HepG2 (cell line): ENCODE results near the gene DNAJB8. TPM values are rescaled to one million over a fixed set of nuclear protein-coding genes. Genes with fewer than 3 reads are reported as not detected.

Experiments used
- BORCS8-MEF2B ChIP-seq: sonication (generic); formaldehyde crosslinking; IDR thresholded peaks from 2 replicates; pipeline ENCODE4 v1.8.0; 2022; ENCODE audit warnings: mild to moderate bottlenecking, missing genetic modification reagents
- CHCHD3 ChIP-seq: sonication (generic); formaldehyde crosslinking; IDR thresholded peaks from 2 replicates; pipeline ENCODE4 v1.8.0; 2022; ENCODE audit warnings: mild to moderate bottlenecking, missing genetic modification reagents, moderate library complexity
- HMGA1 ChIP-seq: sonication (generic); formaldehyde crosslinking; conservative IDR thresholded peaks from 2 replicates; pipeline ENCODE4 v1.4.0; 2020; ENCODE audit warnings: missing genetic modification reagents
- HNF1A ChIP-seq, 2 experiments: sonication (generic) in 1 of 2; formaldehyde crosslinking in 1 of 2; IDR thresholded peaks; 2 replicates each; pipeline versions ENCODE4 v1.4.0 to v1.6.1; 2016 to 2020; ENCODE audit warnings: borderline replicate concordance in 1 of 2, low read depth in 1 of 2, mild to moderate bottlenecking in 1 of 2, missing genetic modification reagents in 1 of 2
- HNF4G ChIP-seq, 2 experiments: sonication (generic) in 1 of 2; formaldehyde crosslinking in 1 of 2; IDR thresholded peaks; 2 replicates each; pipeline versions ENCODE4 v1.4.0 to v1.6.1; 2011 to 2020; ENCODE audit warnings: borderline replicate concordance in 2 of 2, low read depth in 2 of 2, mild to moderate bottlenecking in 2 of 2, low read length in 1 of 2, missing genetic modification reagents in 1 of 2, moderate library complexity in 1 of 2
- KAT7 ChIP-seq: IDR thresholded peaks from 2 replicates; pipeline ENCODE4 v1.6.1; 2018; ENCODE audit warnings: borderline replicate concordance, missing compliant biosample characterization
- SRY ChIP-seq: sonication (generic); formaldehyde crosslinking; IDR thresholded peaks from 2 replicates; pipeline ENCODE4 v1.8.0; 2022; ENCODE audit warnings: mild to moderate bottlenecking, missing genetic modification reagents
- ZBTB8A ChIP-seq: sonication (generic); formaldehyde crosslinking; IDR thresholded peaks from 2 replicates; pipeline ENCODE4 v1.4.0; 2020; ENCODE audit warnings: mild to moderate bottlenecking, low read depth, missing genetic modification reagents, borderline replicate concordance
- ZNF275 ChIP-seq: sonication (generic); formaldehyde crosslinking; IDR thresholded peaks from 2 replicates; pipeline ENCODE4 v1.8.0; 2022; ENCODE audit warnings: missing genetic modification reagents, mild to moderate bottlenecking, inconsistent platforms, borderline replicate concordance
- ZNF329 ChIP-seq: sonication (generic); formaldehyde crosslinking; IDR thresholded peaks from 2 replicates; pipeline ENCODE4 v1.9.0; 2021; ENCODE audit warnings: low read depth, mild to moderate bottlenecking, missing genetic modification reagents
- ZNF572 ChIP-seq: sonication (generic); formaldehyde crosslinking; IDR thresholded peaks from 2 replicates; pipeline ENCODE4 v1.5.1; 2020; ENCODE audit warnings: mild to moderate bottlenecking, missing genetic modification reagents
- ZNF687 ChIP-seq: sonication (generic); formaldehyde crosslinking; IDR thresholded peaks from 2 replicates; pipeline ENCODE4 v1.5.1; 2020; ENCODE audit warnings: mild to moderate bottlenecking, missing genetic modification reagents, moderate library complexity
- ZNF800 ChIP-seq: sonication (generic); formaldehyde crosslinking; IDR thresholded peaks from 2 replicates; pipeline ENCODE4 v1.4.0; 2020; ENCODE audit warnings: missing genetic modification reagents
- ZSCAN12 ChIP-seq: sonication (generic); formaldehyde crosslinking; IDR thresholded peaks from 2 replicates; pipeline ENCODE4 v1.9.0; 2021; ENCODE audit warnings: mild to moderate bottlenecking, missing genetic modification reagents
- ZSCAN30 ChIP-seq: sonication (generic); formaldehyde crosslinking; IDR thresholded peaks from 2 replicates; pipeline ENCODE4 v1.5.0; 2020; ENCODE audit warnings: mild to moderate bottlenecking, missing genetic modification reagents
- polyA plus RNA-seq, 8 experiments: library from polyadenylated mRNA; depleted of rRNA in 3 of 8; stranded (reverse) in 7 of 8; unstranded in 1 of 8; fragments of >200 nt; fragmentation: Illumina TruSeq in 4 of 8; extraction: Trizol in 4 of 8; gene quantifications; 2 replicates each; pipeline versions ENCODE4 v1.2.1 to v1.2.3, GENCODE V29; 2011 to 2016; ENCODE audit warnings: low read depth in 4 of 8, missing spikeins in 1 of 8, mixed read lengths in 1 of 8; ENCODE audit not compliant: insufficient read depth in 1 of 8
- total RNA-seq, 5 experiments: library from RNA; depleted of rRNA; stranded (reverse); fragments of >200 nt; fragmentation: Illumina TruSeq; extraction: Trizol; gene quantifications; 2 replicates each; pipeline ENCODE4 v1.2.3, GENCODE V29; 2016; ENCODE audit warnings: low read depth in 1 of 5

Gene DNAJB8
- total and polyA plus RNA-seq, 2 of the 13 experiments (the other 11 are each of a cell fraction or from before 2014, with no cell fraction given) = not detected

GRCh38 chr3:128426128-128426921 lies 40.4 kb downstream of the DNAJB8 start (continued):
- TF ChIP-seq ZNF275 (CRISPR knock-in tag) (no peak), ZNF800 (CRISPR knock-in tag) (peak; percentile 73), KAT7 (no peak), ZSCAN12 (CRISPR knock-in tag) (no peak), ZBTB8A (no peak), HNF4G (IDR thresholded peaks at IDR 0.05; ENCODE audit: borderline replicate concordance, low read depth, low read length) (peak; percentile 65), HNF4G (CRISPR knock-in tag; IDR thresholded peaks at IDR 0.05; ENCODE audit: borderline replicate concordance, low read depth) (no peak; the same call in 1 of the 2 replicates), HMGA1 (CRISPR knock-in tag) (no peak), ZSCAN30 (no peak), SRY (CRISPR knock-in tag) (no peak), HNF1A (IDR thresholded peaks at IDR 0.05; ENCODE audit: low read depth) (no peak), HNF1A (CRISPR knock-in tag; IDR thresholded peaks at IDR 0.05; ENCODE audit: borderline replicate concordance) (0 out of 2 replicates have a peak, but pooled peaks have one; percentile 39), ZNF329 (0 out of 2 replicates have a peak, but pooled peaks have one; percentile 47), ZNF687 (CRISPR knock-in tag) (peak; percentile 87), ZNF572 (CRISPR knock-in tag) (no peak), CHCHD3 (no peak), BORCS8-MEF2B (CRISPR knock-in tag) (peak; percentile 33; the same call in 1 of the 2 replicates)
